Measurements from ENCODE around the gene ZNF736. TPM values are rescaled to one million over a fixed set of nuclear protein-coding genes. Genes with fewer than 3 reads are reported as not detected.
"Not testable (repeated sequence)": the region's sequence is repeated elsewhere in the genome, so short reads cannot be mapped to it uniquely, and the experiment has no call there.

Gene ZNF736
- total and polyA plus RNA-seq, 7 experiments from 2014 or later, result 1.8 to 54.2 (median 23.9) TPM

- Mint-ChIP-seq H3K36me3 (peaks cover 0 to 38% (median 34%) of the 10 kb centered on the region in 5 donors), H3K4me3 (peak overlapping the region; percentile 39 to 99 (median 84)), H3K9me3 (peaks cover 0 to 40% (median 7%) of the 10 kb centered on the region in 11 donors), H3K27ac (peak overlapping the region in 4 of 9 donors; percentile 14 to 93 (median 44)), H3K4me1 (peaks cover 22 to 58% (median 46%) of the 10 kb centered on the region in 7 donors)
- peaks cover 8 to 12% of the 10 kb centered on the region in 2 donors for H3K4me1 ChIP-seq (ENCODE audit: control insufficient read depth in 2 of 2, insufficient read depth in 2 of 2, low read length in 2 of 2)
- H3K27me3 Mint-ChIP-seq; H3K27ac ChIP-seq (ENCODE audit: low read depth, low read length); H3K27me3 ChIP-seq (ENCODE audit: control insufficient read depth in 2 of 2, insufficient read depth in 2 of 2, low read length in 2 of 2); H3K36me3 ChIP-seq (ENCODE audit: control insufficient read depth in 2 of 3, insufficient read depth in 3 of 3, low read length in 3 of 3); H3K9me3 ChIP-seq (ENCODE audit: control insufficient read depth in 2 of 3, low read length in 3 of 3); CTCF ChIA-PET; DNase-seq; ATAC-seq; H3K4me3 ChIP-seq (ENCODE audit: low read length): not testable (repeated sequence)
- POLR2A ChIA-PET, result interaction anchor here (0.6 to 2.4 kb wide), 2 partner anchors 9 kb away, joined by 5 to 13 read pairs; no protein-coding TSS in a partner anchor
- intact Hi-C loops (cut with micrococcal nuclease), result loop anchor here in 1 of 2 donors (10.0 kb wide), 1 partner anchor 1799 kb away; the partner anchor contains the start of gene CRCP
Measured at GRCh38 chr7:64316031-64316742, 2.4 kb downstream of the ZNF736 start.

- Mint-ChIP-seq H3K27me3 (no peaks in the 10 kb centered on the region), H3K9me3 (peaks cover 0 to 83% (median 33%) of the 10 kb centered on the region in 11 donors), H3K4me3 (no peak overlapping the region), H3K4me1 (peaks cover 2 to 32% (median 16%) of the 10 kb centered on the region in 7 donors), H3K27ac (no peak overlapping the region), H3K36me3 (peaks cover 4 to 74% (median 70%) of the 10 kb centered on the region in 5 donors)
- Histone ChIP-seq H3K4me1 (ENCODE audit: control insufficient read depth in 2 of 2, insufficient read depth in 2 of 2, low read length in 2 of 2) (no peaks in the 10 kb centered on the region), H3K27ac (ENCODE audit: low read depth, low read length) (no peak overlapping the region), H3K27me3 (ENCODE audit: control insufficient read depth in 2 of 2, insufficient read depth in 2 of 2, low read length in 2 of 2) (no peaks in the 10 kb centered on the region), H3K4me3 (ENCODE audit: low read length) (no peak overlapping the region), H3K36me3 (ENCODE audit: control insufficient read depth in 2 of 3, insufficient read depth in 3 of 3, low read length in 3 of 3) (peaks cover 0 to 8% (median 0%) of the 10 kb centered on the region in 3 experiments), H3K9me3 (ENCODE audit: control insufficient read depth in 2 of 3, low read length in 3 of 3) (peaks cover 0 to 20% (median 5%) of the 10 kb centered on the region in 3 experiments)
- intact Hi-C loops (cut with micrococcal nuclease), result no loop called here
- DNase-seq (no peak), ATAC-seq (no peak)
- ChIA-PET CTCF (no interaction called here), POLR2A (no interaction called here)
Measured at GRCh38 chr7:64320547-64321513, 7.1 kb downstream of the ZNF736 start.

GRCh38 chr7:64324166-64324565 is 10.4 kb downstream of the ZNF736 start:
- ATAC-seq, result not testable (repeated sequence)
- H3K36me3 Mint-ChIP-seq, result peaks cover 16 to 83% (median 81%) of the 10 kb centered on the region in 5 donors

GRCh38 chr7:64348713-64349210 is 35.0 kb downstream of the ZNF736 start:
- Mint-ChIP-seq H3K9me3 (peaks cover 3 to 100% (median 73%) of the 10 kb centered on the region in 11 donors), H3K36me3 (peaks cover 41 to 77% (median 66%) of the 10 kb centered on the region in 5 donors)
- DNase-seq; H3K27ac ChIP-seq (ENCODE audit: low read depth, low read length); H3K27ac Mint-ChIP-seq; H3K27me3 ChIP-seq (ENCODE audit: control insufficient read depth in 2 of 2, insufficient read depth in 2 of 2, low read length in 2 of 2); H3K4me1 Mint-ChIP-seq; ATAC-seq; POLR2A ChIA-PET; CTCF ChIA-PET; H3K27me3 Mint-ChIP-seq; H3K4me1 ChIP-seq (ENCODE audit: control insufficient read depth in 2 of 2, insufficient read depth in 2 of 2, low read length in 2 of 2); H3K4me3 ChIP-seq (ENCODE audit: low read length); intact Hi-C loops (cut with micrococcal nuclease); H3K4me3 Mint-ChIP-seq: not testable (repeated sequence)
- Histone ChIP-seq H3K9me3 (ENCODE audit: control insufficient read depth in 2 of 3, low read length in 3 of 3) (peaks cover 21 to 75% (median 39%) of the 10 kb centered on the region in 3 experiments), H3K36me3 (ENCODE audit: control insufficient read depth in 2 of 3, insufficient read depth in 3 of 3, low read length in 3 of 3) (peaks cover 0 to 17% (median 4%) of the 10 kb centered on the region in 3 experiments)

More at GRCh38 chr7:64324166-64324565, 10.4 kb downstream of the ZNF736 start:
- CTCF ChIA-PET; H3K4me1 ChIP-seq (ENCODE audit: control insufficient read depth in 2 of 2, insufficient read depth in 2 of 2, low read length in 2 of 2); H3K27me3 Mint-ChIP-seq; DNase-seq; H3K4me3 ChIP-seq (ENCODE audit: low read length); H3K27me3 ChIP-seq (ENCODE audit: control insufficient read depth in 2 of 2, insufficient read depth in 2 of 2, low read length in 2 of 2); H3K27ac ChIP-seq (ENCODE audit: low read depth, low read length); H3K4me3 Mint-ChIP-seq; intact Hi-C loops (cut with micrococcal nuclease): not testable (repeated sequence)
- H3K27ac Mint-ChIP-seq, result peak overlapping the region in 1 of 9 donors; percentile 44
- peaks cover 0 to 44% (median 5%) of the 10 kb centered on the region in 3 experiments for H3K9me3 ChIP-seq (ENCODE audit: control insufficient read depth in 2 of 3, low read length in 3 of 3)
- POLR2A ChIA-PET, result interaction anchor here (2.3 kb wide), 1 partner anchor 10 kb away, joined by 5 read pairs; the partner anchor contains the start of gene ZNF736
- peaks cover 0 to 11% (median 0%) of the 10 kb centered on the region in 3 experiments for H3K36me3 ChIP-seq (ENCODE audit: control insufficient read depth in 2 of 3, insufficient read depth in 3 of 3, low read length in 3 of 3)
- H3K9me3 Mint-ChIP-seq, result peaks cover 0 to 92% (median 48%) of the 10 kb centered on the region in 11 donors
- H3K4me1 Mint-ChIP-seq, result peaks cover 0 to 31% (median 7%) of the 10 kb centered on the region in 7 donors

- intact Hi-C loops (cut with micrococcal nuclease), result no loop called here
- H3K9me3 ChIP-seq (ENCODE audit: control insufficient read depth in 2 of 3, low read length in 3 of 3), result peaks cover 0 to 79% (median 21%) of the 10 kb centered on the region in 3 experiments
- no peak overlapping the region for H3K4me3 Mint-ChIP-seq
- ATAC-seq, result no peak
- CTCF ChIA-PET, result no interaction called here
- H3K27ac ChIP-seq (ENCODE audit: low read depth, low read length), result no peak overlapping the region
- peaks cover 12 to 34% (median 19%) of the 10 kb centered on the region in 5 donors for H3K36me3 Mint-ChIP-seq
- no peaks in the 10 kb centered on the region for H3K4me1 Mint-ChIP-seq
- H3K9me3 Mint-ChIP-seq, result peaks cover 6 to 97% (median 60%) of the 10 kb centered on the region in 11 donors
- no peak overlapping the region for H3K27ac Mint-ChIP-seq
- POLR2A ChIA-PET, result no interaction called here
- H3K4me1 ChIP-seq (ENCODE audit: control insufficient read depth in 2 of 2, insufficient read depth in 2 of 2, low read length in 2 of 2), result no peaks in the 10 kb centered on the region
- no peaks in the 10 kb centered on the region for H3K36me3 ChIP-seq (ENCODE audit: control insufficient read depth in 2 of 3, insufficient read depth in 3 of 3, low read length in 3 of 3)
- no peak overlapping the region for H3K4me3 ChIP-seq (ENCODE audit: low read length)
- no peaks in the 10 kb centered on the region for H3K27me3 Mint-ChIP-seq
- DNase-seq, result no peak
- H3K27me3 ChIP-seq (ENCODE audit: control insufficient read depth in 2 of 2, insufficient read depth in 2 of 2, low read length in 2 of 2), result no peaks in the 10 kb centered on the region
Measured at GRCh38 chr7:64359543-64359942, 45.8 kb downstream of the ZNF736 start.

GRCh38 chr7:64371116-64371515 is 57.4 kb downstream of the ZNF736 start:
- Mint-ChIP-seq H3K9me3 (peaks cover 15 to 99% (median 60%) of the 10 kb centered on the region in 11 donors), H3K36me3 (peaks cover 0 to 17% (median 5%) of the 10 kb centered on the region in 5 donors), H3K4me1 (no peaks in the 10 kb centered on the region), H3K27ac (no peak overlapping the region), H3K27me3 (no peaks in the 10 kb centered on the region), H3K4me3 (no peak overlapping the region)
- peaks cover 0 to 68% (median 5%) of the 10 kb centered on the region in 3 experiments for H3K9me3 ChIP-seq (ENCODE audit: control insufficient read depth in 2 of 3, low read length in 3 of 3)
- no peaks in the 10 kb centered on the region for H3K36me3 ChIP-seq (ENCODE audit: control insufficient read depth in 2 of 3, insufficient read depth in 3 of 3, low read length in 3 of 3)
- H3K27ac ChIP-seq (ENCODE audit: low read depth, low read length), result no peak overlapping the region
- ATAC-seq (no peak), DNase-seq (no peak)
- POLR2A ChIA-PET, result no interaction called here
- H3K4me3 ChIP-seq (ENCODE audit: low read length), result no peak overlapping the region
- CTCF ChIA-PET, result no interaction called here
- H3K27me3 ChIP-seq (ENCODE audit: control insufficient read depth in 2 of 2, insufficient read depth in 2 of 2, low read length in 2 of 2), result no peaks in the 10 kb centered on the region
- intact Hi-C loops (cut with micrococcal nuclease), result no loop called here
- H3K4me1 ChIP-seq (ENCODE audit: control insufficient read depth in 2 of 2, insufficient read depth in 2 of 2, low read length in 2 of 2), result no peaks in the 10 kb centered on the region
